ENCODE results near the gene MDK. TPM values are rescaled to one million over a fixed set of nuclear protein-coding genes. Genes with fewer than 3 reads are reported as not detected.

The MDK gene
- total and polyA plus RNA-seq, 3 donors from 2014 or later: 14.4 to 51.5 (median 14.5) TPM

DNA sequence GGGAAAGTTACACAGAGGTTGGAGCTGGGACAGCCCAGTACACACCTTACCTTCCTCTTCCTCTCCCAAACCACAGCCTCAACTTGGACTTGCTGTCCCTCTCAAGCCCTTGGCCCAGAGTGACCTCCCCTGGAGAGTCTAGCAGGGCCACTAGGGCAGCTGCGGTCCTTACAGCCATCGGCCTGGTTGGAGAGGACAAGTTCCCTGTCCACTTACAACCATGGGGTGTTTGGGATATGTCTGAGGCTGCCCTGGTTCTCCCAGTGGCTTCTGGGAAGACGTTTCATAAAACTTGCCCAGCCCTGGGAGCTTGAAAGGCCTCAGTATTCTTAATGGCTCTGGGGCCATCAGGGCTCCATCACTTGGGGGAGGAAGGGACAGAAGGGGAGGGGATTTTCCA is 47.3 kb upstream of the MDK start:
- H3K4me3 ChIP-seq: no peak overlapping the region
- no peaks in the 10 kb centered on the region for H3K36me3 ChIP-seq (ENCODE audit: low read depth, missing control alignments)
- WGBS, 2 donors: 92 to 95% methylated on average over 3 of the region's 3 CpGs
- no peaks in the 10 kb centered on the region for H3K27me3 ChIP-seq
- H3K27ac ChIP-seq: no peak overlapping the region
- peaks cover 12% of the 10 kb centered on the region for H3K4me1 ChIP-seq
- H3K9me3 ChIP-seq: no peaks in the 10 kb centered on the region
- intact Hi-C loops (cut with DNase I; ENCODE audit: low total_unique reads): no loop called here
- no peak for DNase-seq
- TF ChIP-seq, protein P1, sequence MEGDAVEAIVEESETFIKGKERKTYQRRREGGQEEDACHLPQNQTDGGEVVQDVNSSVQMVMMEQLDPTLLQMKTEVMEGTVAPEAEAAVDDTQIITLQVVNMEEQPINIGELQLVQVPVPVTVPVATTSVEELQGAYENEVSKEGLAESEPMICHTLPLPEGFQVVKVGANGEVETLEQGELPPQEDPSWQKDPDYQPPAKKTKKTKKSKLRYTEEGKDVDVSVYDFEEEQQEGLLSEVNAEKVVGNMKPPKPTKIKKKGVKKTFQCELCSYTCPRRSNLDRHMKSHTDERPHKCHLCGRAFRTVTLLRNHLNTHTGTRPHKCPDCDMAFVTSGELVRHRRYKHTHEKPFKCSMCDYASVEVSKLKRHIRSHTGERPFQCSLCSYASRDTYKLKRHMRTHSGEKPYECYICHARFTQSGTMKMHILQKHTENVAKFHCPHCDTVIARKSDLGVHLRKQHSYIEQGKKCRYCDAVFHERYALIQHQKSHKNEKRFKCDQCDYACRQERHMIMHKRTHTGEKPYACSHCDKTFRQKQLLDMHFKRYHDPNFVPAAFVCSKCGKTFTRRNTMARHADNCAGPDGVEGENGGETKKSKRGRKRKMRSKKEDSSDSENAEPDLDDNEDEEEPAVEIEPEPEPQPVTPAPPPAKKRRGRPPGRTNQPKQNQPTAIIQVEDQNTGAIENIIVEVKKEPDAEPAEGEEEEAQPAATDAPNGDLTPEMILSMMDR (IDR thresholded peaks at IDR 0.05): no peak
- TF ChIP-seq POLR2A (IDR thresholded peaks at IDR 0.05): no peak

DNA sequence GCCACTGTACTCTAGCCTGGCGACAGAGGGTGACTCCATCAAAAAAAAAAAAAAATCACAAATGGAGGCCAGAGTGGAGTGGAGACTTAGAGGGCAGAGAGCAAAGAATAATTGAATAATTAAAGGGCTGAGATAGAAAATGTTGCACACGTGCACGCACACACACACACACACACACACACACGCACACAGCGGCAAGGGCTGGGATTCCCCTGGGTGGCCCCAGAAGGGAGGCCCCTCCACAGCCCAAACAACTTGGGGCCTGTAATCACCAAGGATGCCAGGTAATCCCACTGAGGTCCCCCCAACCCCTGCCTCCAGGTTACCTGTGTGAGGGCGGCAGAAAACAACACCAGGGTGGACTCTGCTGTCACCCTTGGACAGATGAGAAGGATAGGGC is 46.2 kb upstream of the MDK start:
- Histone ChIP-seq H3K9me3 (no peaks in the 10 kb centered on the region), H3K36me3 (ENCODE audit: low read depth, missing control alignments) (no peaks in the 10 kb centered on the region), H3K27me3 (no peaks in the 10 kb centered on the region), H3K4me1 (peaks cover 16% of the 10 kb centered on the region), H3K27ac (no peak overlapping the region), H3K4me3 (no peak overlapping the region)
- WGBS, 2 donors: 94% methylated on average over 6 of the region's 6 CpGs
- intact Hi-C loops (cut with DNase I; ENCODE audit: low total_unique reads): no loop called here
- no peak for DNase-seq
- no peak for TF ChIP-seq POLR2A (IDR thresholded peaks at IDR 0.05)
- TF ChIP-seq, protein P1 (IDR thresholded peaks at IDR 0.05): no peak

DNA sequence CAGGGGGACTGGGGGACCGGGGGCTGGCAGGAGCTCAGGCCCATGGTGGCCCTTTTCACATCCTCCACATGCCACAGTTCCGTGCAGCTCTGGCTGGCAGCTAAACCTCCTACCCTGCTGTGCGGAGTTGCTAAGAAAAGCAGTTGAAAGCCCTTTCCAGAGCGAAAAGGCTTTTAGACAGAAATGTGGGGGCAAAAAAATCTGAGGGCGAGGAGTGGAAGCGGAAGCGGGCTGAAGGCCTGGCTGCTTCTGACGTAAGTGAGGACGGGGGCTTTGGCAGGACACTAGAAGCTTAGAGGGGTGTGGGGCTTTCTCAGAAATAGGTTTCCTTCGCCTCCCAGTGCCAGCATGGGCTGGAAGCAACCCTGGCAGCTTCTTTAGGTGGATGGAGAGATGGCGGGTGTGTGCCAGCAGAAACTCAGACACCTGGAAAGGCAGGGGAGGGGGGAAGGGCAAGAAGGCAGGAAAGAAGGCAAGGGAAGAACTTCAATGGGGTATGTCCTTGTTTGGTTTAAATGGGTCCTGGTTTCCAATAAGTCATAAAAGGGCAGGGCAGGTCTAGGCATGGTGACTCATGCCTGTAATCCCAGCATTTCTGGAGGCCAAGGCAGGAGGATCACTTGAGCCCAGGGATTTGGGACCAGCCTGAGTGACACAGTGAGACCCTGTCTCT is 45.4 kb upstream of the MDK start:
- Histone ChIP-seq H3K27ac (no peak overlapping the region), H3K27me3 (no peaks in the 10 kb centered on the region), H3K9me3 (no peaks in the 10 kb centered on the region), H3K4me3 (no peak overlapping the region), H3K4me1 (peaks cover 16% of the 10 kb centered on the region), H3K36me3 (ENCODE audit: low read depth, missing control alignments) (no peaks in the 10 kb centered on the region)
- DNase-seq: no peak
- 86 to 88% methylated on average over 11 of the region's 11 CpGs for WGBS, 2 donors
- TF ChIP-seq POLR2A (IDR thresholded peaks at IDR 0.05): no peak
- TF ChIP-seq, protein P1 (IDR thresholded peaks at IDR 0.05): no peak
- intact Hi-C loops (cut with DNase I; ENCODE audit: low total_unique reads): no loop called here

DNA sequence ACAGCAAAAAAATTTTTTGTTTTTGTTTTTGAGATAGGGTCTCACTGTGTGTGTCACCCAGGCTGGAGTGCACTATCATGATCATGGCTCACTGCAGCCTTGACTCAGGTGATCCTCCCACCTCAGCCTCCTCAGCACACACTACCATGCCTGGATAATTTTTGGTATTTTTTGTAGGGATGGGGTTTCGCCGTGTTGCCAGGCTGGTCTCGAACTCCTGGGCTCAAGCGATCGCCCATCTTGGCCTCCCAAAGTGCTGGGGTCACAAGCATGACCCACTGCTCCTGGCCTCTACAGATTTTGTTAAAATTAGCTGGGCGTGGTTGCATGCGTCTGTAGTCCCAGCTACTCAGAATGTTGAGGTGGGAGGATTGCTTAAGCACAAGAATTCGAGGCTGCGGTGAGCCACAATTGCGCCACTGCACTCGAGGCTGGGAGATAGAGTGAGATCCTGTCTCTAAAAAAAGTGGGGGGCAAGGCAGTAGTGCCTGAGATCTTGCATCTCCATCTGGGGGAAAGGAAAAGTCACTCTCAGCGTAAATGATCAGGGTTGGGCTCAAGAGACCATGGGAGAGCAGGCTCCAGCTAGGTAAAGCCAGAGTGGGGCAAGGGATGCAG is 44.8 kb upstream of the MDK start:
- Histone ChIP-seq H3K27me3 (no peaks in the 10 kb centered on the region), H3K27ac (no peak overlapping the region), H3K36me3 (ENCODE audit: low read depth, missing control alignments) (no peaks in the 10 kb centered on the region), H3K4me1 (peaks cover 16% of the 10 kb centered on the region), H3K4me3 (no peak overlapping the region), H3K9me3 (no peaks in the 10 kb centered on the region)
- intact Hi-C loops (cut with DNase I; ENCODE audit: low total_unique reads): no loop called here
- TF ChIP-seq, protein P1 (IDR thresholded peaks at IDR 0.05): no peak
- no peak for TF ChIP-seq POLR2A (IDR thresholded peaks at IDR 0.05)
- 89 to 91% methylated on average over 12 of the region's 12 CpGs for WGBS, 2 donors
- DNase-seq: no peak
